LHCN-M2 (cell line): ENCODE measurements around the gene C15orf40. TPM values are rescaled to one million over a fixed set of nuclear protein-coding genes. Genes with fewer than 3 reads are reported as not detected.
"Not testable (repeated sequence)": the region's sequence is repeated elsewhere in the genome, so short reads cannot be mapped to it uniquely, and the experiment has no call there.

Experiments
- DNase-seq: peaks from one replicate; pipeline ENCODE4 v3.0.0-alpha.2; 2012; ENCODE audit warnings: low read depth
- polyA plus RNA-seq: library from polyadenylated mRNA; unstranded; fragments of >200 nt; gene quantifications from one replicate; pipeline ENCODE4 v1.2.1, GENCODE V29; 2012; ENCODE audit warnings: missing spikeins
- total RNA-seq: library from RNA; depleted of rRNA; stranded (reverse); fragments of >200 nt; gene quantifications from 2 replicates; pipeline ENCODE4 v1.2.3, GENCODE V29; 2014; rRNA removed

The C15orf40 gene
- 5.8 and 16.1 TPM in 2 replicates for total RNA-seq
- 36.2 TPM for polyA plus RNA-seq

GRCh38 chr15:83011271-83012075, at the start of gene C15orf40:
Gene C15orf40 (minus strand): TSS chr15:83011639. CDS start chr15:83011607, 32 bp downstream.
- peak; percentile 89 for DNase-seq

GRCh38 chr15:83057696-83058376, 46.4 kb upstream of the C15orf40 start:
- DNase-seq, result no peak

GRCh38 chr15:83057002-83057401, 45.6 kb upstream of the C15orf40 start:
- no peak for DNase-seq

- peak; percentile 92 for DNase-seq
Measured at GRCh38 chr15:83053151-83053550, 41.7 kb upstream of the C15orf40 start.

GRCh38 chr15:83046558-83047127, 35.2 kb upstream of the C15orf40 start:
- peak; percentile 71 for DNase-seq

- no peak for DNase-seq
Measured at GRCh38 chr15:83044156-83044555, 32.7 kb upstream of the C15orf40 start.

GRCh38 chr15:83039206-83039605, 27.8 kb upstream of the C15orf40 start:
- no peak for DNase-seq

- no peak for DNase-seq
Measured at GRCh38 chr15:83036253-83036652, 24.8 kb upstream of the C15orf40 start.

GRCh38 chr15:83031234-83031633, 19.8 kb upstream of the C15orf40 start:
- not testable (repeated sequence) for DNase-seq

GRCh38 chr15:83030021-83030420, 18.6 kb upstream of the C15orf40 start:
- peak; percentile 26 for DNase-seq

GRCh38 chr15:83018436-83018835, 7.0 kb upstream of the C15orf40 start:
- DNase-seq, result no peak

GRCh38 chr15:83016906-83017305, 5.5 kb upstream of the C15orf40 start:
- DNase-seq, result no peak

GRCh38 chr15:83015361-83015760, 3.9 kb upstream of the C15orf40 start:
- no peak for DNase-seq

- no peak for DNase-seq
Measured at GRCh38 chr15:83014205-83014653, 2.8 kb upstream of the C15orf40 start.

GRCh38 chr15:83012636-83013035, 1.2 kb upstream of the C15orf40 start:
- no peak for DNase-seq

- DNase-seq, result no peak
Measured at GRCh38 chr15:83012076-83012426, 612 bp upstream of the C15orf40 start.

- peak; percentile 83 for DNase-seq
Measured at GRCh38 chr15:83010709-83011270, 649 bp downstream of the C15orf40 start.

GRCh38 chr15:83000672-83001031, 10.8 kb downstream of the C15orf40 start:
- not testable (repeated sequence) for DNase-seq

- DNase-seq, result peak; percentile 62
Measured at GRCh38 chr15:82999905-83000671, 11.4 kb downstream of the C15orf40 start.

GRCh38 chr15:82999426-82999825, 12.0 kb downstream of the C15orf40 start:
- DNase-seq, result no peak

- DNase-seq, result peak; percentile 8
Measured at GRCh38 chr15:82995938-82996337, 15.5 kb downstream of the C15orf40 start.
